Stimulated activated CD4-positive, alpha-beta T cell treated with anti-CD3 and anti-CD28 coated beads, Interleukin-15, amount 100 ng/mL, for 1 hour (primary cell): Measurements from ENCODE around the gene FBXO40.

Source experiments
- DNase-seq, 2 donors: peaks; one replicate each; pipeline ENCODE4 v3.0.0-alpha.2; 2020; ENCODE audit warnings: low read depth in 1 of 2, low spot score in 1 of 2

Gene FBXO40

DNA sequence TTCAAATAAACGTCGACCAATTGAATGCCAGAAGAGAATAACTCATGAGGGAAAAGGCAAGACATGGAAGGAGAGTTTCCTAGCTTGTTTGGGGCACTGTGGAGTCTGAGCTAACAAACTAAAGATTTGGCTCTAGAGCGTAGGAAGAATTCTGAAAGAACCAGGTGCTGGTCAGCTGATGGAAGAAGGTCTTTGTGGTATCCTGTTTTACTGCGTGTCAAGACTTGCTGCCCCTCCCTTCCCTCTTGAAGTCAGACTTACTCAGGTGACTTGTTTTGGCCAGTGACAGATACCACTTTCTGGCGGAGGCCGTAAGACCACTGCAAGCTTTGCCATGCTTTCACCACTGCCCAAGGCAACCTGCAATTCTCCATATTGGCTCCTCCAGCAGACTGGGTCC is 68.2 kb downstream of the FBXO40 start:
- DNase-seq: no peak

DNA sequence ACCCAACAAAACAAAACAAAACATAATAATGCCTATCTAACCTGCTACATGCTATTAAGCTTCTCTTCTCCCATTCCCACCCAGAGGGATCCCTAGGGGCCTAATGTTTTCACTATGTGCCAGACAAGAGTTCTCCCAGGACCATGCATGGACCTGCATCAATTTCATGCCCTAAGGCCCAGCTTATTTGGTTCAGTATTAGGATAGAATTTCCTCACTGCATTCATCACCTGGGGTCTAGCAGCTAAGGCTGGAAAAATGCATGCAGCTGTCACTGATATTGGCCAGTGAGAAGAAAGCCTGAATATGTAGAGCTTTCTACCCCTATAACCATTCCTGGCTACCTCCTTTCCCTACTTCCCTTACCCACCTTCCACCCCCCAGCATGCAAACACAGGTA is 69.6 kb downstream of the FBXO40 start:
- DNase-seq: no peak

DNA sequence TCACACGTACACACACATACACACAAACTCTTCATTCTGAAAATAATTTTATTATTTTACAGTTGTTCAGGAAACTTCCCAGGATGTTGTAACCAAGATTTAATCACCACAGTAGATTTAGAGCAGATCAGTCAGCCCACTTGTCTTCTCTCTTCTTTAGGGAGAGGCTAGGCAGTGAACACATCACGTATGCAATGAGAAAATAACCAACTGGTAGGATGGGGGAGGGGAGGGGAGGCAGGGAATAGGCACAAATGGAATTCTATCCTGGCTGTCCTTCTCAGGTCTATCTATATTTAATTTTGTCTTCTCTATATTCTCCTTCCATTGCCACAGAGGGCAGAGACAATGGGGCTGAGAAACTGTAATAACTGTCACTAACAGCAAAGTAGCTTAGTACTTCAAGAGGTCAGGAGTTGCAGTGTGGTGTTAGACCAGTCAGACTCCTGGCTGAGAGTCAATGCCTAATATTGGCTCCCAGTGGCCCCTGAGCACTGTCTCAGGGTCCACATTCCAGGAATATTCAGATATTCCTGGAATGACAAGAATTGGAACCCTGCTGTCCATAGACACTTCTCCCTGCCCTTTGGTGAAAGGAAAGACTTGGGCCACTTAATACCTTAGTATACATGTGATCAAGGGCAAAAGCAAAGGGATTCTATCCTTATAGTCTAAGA is 70.1 kb downstream of the FBXO40 start:
- no peak for DNase-seq

DNA sequence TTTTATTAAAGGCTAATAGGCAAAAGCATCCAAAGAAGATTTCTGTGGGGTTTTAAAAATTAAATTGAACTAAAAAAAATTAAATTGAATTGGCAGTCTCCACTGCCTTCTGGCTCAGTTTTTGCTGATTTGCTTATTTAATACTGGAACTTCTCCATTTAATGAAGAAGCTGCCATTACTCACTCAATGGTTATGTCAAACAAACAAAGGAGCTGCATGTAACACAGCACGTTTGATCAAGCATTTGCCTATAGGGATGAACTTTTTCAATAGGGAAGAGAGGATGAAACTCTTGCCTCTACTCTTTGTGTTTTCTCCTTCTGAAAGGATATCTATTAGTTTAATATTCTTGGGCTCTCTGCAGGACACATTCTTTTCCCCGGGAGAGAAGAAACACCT is 72.3 kb downstream of the FBXO40 start:
- no peak for DNase-seq

DNA sequence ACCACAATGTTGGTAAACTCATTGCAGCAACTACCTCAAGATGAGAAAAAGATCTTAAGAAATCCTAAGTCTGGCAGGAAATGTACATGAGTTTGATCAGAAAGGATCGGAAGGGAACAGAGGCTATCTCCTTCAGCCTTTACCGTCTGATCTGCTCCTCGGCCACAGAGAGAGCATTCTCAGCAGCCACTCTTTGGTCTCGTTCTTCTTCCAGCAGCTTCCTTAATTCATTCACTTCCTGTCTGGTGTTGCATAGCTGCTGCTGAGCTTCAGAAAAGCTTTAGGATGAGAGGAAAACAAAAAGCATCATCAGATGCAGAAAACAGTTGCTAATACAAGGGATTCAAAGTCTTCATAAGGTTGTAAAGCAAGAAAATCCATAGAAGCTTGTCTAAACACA is 74.2 kb downstream of the FBXO40 start:
- DNase-seq: no peak

DNA sequence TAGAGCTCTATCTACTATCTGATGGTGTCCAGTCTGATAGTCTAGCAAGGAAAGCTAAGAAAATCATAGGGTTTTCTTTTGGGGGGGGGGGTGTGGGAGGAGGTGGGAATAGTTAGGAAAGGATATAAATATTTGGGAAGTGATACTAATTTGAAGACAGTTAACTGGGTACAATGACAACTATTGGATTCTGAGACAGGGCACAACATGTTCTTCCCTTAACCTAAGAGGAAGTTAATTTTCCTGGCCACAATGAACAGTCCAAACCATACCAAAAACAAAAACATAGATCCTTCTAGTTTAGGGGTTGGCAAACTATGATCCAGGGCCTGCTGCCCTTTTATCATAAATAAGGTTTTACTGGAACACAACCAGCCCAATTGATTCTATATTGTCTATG is 77.5 kb downstream of the FBXO40 start:
- no peak for DNase-seq

DNA sequence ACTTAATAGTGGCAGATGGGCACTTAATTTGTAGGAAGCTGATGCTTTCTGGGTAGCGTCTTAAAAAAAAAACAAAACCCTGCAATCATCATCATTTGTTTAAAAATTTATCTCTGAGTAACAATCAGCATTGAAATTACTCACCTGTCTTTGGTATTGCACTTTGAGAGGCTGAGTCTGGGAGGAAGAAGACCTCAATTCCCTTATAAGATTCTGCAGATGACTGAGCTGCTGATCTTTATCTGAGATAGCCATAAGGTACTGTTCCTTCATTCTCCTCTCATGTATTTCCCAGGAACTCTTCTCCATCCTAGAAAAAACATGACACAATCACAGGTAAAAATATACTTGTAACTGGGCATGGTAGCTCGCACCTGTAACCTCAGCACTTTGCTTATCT is 84.0 kb downstream of the FBXO40 start:
- DNase-seq: no peak
